Measurements from ENCODE around the gene SYPL1.

DNA sequence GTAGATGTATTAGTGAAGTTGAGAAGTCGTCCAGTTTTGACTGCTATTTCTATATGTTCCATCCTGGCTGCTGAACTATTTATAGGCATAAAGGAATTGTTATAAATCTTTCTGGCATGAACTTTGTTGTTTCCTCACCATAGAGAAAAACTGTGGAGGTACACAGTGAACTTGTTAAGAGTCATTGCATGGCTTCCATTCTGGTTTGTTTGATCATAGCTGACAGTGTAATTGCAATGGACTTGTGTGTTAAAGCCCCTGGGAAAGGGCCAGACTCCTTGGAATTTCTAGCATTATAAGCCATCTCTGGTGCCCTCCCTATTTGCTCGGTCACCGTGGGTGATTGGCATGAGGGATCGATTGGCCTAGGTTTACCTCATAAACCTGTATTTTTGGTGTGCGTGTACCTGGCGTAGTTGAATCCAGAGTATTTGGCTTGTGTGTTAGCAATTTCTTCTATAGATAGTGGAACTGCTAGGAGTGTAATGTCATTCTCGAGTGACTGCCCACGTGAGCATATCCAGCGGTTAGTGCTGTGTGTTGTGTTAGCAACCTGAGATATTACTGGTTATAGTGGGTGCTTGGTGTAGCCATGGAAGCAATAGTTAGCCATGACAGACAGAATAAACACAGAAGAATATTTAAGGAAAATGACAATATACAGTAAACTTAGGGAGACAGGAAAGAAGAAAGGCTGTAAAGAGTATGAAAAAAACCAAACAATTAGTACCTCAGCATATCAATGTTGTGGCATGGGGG lies 5.9 kb upstream of the SYPL1 start:
- TF ChIP-seq, protein P1, sequence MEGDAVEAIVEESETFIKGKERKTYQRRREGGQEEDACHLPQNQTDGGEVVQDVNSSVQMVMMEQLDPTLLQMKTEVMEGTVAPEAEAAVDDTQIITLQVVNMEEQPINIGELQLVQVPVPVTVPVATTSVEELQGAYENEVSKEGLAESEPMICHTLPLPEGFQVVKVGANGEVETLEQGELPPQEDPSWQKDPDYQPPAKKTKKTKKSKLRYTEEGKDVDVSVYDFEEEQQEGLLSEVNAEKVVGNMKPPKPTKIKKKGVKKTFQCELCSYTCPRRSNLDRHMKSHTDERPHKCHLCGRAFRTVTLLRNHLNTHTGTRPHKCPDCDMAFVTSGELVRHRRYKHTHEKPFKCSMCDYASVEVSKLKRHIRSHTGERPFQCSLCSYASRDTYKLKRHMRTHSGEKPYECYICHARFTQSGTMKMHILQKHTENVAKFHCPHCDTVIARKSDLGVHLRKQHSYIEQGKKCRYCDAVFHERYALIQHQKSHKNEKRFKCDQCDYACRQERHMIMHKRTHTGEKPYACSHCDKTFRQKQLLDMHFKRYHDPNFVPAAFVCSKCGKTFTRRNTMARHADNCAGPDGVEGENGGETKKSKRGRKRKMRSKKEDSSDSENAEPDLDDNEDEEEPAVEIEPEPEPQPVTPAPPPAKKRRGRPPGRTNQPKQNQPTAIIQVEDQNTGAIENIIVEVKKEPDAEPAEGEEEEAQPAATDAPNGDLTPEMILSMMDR (IDR thresholded peaks at IDR 0.05) = no peak
- TF ChIP-seq ZFX (IDR thresholded peaks at IDR 0.05; ENCODE audit: borderline replicate concordance) = no peak
